ENCODE measurements around the gene GOSR2. TPM values are rescaled to one million over a fixed set of nuclear protein-coding genes. Genes with fewer than 3 reads are reported as not detected.

GOSR2 gene
- total RNA-seq, 1 experiment from 2014 or later: 28.7 TPM

DNA sequence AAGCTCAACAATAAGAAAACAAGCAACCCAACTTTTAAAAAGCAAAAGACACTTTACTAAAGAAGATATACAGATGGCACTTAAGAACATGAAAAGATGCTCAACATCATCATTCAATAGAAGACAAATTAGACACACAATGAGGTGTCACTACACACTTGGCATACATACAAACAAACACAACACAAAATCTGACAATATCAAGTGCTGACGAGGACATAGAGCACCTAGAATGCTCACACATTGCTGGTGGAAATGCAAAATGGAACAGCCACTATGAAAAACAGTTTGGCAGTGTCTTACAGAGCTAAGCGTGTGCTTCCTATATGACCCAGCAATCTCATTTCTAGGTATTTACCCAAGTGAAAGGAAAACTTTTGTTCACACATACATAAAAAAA, 37.2 kb downstream of the GOSR2 start:
- DNase-seq (ENCODE audit: low read depth): no peak

DNA sequence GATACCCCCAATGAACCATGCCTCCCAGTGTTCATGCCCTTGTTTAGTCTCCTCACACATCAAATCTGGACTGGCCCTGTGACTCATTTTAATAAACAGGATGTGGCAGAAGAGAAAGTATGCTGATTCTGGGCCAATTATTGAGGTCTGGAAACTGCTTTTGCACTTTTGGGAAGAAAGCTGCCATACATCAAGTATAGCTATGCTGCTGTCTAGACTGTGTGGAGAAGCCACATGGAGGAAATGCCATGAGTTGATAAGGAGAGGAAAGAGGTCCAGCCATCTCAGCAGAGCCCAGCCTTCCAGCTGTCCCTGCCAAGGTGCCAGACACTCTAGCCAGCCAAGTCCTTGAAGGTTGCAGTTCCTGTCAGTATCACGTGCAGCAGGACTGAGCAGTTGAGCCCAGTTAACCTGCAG, 39.4 kb downstream of the GOSR2 start:
- DNase-seq (ENCODE audit: low read depth): peak; percentile 38

DNA sequence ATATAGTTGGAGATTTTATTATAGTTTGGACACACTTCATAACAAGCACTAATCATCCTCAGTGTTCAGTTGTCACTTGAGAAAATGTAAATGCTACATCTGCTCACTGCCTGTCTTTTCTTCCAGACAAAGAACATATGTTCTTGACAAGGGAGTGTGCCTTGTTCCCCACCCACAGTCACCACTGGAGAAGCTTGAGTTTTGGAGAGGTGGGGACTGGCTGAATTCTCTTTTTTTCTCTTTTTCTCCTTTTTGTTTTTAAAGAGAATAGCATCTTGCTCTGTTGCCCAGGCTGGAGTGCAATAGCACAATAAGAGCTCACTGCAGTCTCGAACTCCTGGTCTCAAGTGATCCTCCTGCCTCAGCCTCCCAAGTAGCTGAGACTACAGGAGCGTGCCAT, 40.6 kb downstream of the GOSR2 start:
- DNase-seq (ENCODE audit: low read depth): no peak

DNA sequence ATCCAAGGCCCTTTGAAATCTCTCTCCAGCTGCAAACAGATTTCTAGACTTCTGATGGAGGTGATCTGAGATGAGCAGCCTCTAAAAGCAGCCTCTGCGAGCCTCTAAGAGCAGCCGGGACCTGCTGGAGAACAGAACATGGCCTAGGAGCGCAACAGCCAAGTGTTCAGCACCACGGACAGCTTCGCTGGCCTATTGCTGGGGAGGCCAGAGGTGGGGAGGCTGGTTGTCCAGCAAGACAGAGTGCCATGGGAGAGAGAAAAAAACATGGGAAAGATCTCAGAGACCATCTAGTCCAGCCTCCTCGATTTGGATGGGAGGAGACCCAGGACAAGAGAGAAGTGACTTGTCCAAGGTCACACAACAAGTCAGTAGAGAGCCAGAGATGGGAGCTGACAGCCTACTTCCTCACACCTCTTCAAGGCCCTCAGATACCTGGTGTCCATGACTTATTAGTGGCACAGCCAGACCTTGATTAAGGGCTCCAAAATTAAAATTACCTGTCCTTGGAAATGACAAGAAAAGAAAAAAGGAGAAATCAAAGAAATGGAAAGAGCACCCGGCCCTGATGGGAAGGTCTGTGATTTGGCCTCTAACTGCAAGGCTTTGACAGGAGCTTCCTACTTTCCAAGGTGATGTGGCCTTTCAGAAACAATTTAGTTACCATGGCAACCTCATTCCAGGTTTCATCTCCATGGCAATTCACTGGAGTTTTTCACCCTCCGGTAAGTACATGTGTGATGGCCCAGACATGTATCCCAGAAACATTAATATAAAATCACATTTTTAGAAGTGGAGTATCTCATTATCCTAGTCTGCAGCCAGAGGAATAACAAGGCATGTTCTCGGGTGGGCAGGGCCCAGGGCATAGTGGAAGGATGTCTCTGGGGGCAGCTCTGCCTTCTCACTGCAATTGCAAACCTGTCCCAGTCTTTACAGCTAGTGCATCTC, 41.6 kb downstream of the GOSR2 start:
- DNase-seq (ENCODE audit: low read depth): no peak

DNA sequence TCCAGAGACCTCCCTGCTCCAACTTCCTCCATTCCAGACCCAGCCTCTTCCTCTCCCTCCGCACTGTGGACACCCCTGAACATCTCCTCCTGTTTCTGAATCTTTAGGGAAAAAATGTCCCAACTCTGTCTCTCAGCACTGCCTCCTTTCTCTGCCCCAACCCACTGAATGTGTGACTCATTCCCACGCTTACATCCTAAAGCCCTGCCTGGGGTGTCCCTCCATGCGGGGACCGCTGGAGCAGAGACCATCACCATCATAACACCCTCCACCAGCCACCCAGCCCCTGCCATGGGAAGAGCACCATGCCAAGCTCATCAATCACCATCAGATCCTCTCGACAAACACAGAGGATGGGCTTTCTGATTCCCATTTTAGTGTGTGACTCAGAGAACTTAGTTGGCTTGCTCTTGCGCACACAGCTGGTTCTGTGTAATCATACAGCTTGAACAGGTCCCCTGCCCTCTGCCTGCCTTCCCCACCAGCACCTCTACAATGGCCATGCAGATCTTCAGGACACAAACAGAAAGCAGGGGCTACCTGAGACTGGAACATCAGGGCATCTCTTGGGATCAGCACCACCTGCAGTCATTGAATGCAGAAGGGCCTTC, 45.4 kb downstream of the GOSR2 start:
- DNase-seq (ENCODE audit: low read depth): no peak

DNA sequence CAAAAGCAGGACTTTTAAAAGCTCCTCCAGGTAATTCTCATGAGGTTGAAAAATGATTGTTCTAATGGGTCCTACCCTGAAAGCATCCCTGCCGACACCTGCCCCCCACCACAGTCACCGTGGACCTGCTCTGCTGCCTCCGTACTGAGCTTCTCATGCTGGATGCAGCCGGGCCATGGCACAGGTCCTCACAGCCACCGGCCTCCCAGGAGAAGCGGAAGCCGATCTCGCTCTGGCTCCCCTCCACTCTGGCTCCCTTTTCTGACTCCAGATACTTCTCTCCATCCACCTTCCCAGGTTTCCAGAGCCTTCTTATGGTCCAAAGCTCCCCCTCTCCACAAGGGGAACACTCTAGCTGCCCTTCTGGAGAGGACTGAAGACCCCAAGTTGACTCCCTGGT, 45.9 kb downstream of the GOSR2 start:
- DNase-seq (ENCODE audit: low read depth): no peak

DNA sequence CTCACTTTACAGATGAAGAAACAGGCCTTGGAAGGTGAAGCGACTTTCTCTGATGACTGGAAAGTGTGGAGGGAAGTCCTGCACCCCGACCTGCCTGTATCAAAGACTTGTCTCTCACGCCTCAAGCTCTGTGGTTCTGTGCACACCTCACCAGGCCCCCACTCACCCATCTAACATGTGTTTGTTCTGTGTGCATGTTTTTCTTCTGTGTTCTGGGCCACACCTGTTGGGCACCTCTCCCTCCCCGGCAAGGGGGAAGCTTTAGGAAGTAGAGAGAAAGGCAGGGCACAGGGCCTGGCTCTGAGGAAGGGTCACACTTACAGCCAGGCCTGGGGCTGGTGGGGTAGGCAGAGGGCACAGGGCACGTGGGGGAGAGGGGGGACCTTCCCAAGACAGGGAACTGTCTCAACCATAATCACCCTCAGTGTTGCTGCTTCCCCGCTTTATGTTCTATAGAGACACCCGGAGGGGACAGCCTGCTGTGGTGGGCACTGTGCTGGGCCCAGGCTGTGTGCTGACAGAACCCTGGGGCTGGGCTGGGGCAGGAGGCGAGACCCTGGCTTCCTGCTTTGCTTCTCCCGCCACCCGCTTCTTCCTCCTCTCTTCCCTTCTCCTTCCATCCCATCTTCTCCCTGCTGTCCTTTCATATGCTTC, 48.8 kb downstream of the GOSR2 start:
- no peak for DNase-seq (ENCODE audit: low read depth)

DNA sequence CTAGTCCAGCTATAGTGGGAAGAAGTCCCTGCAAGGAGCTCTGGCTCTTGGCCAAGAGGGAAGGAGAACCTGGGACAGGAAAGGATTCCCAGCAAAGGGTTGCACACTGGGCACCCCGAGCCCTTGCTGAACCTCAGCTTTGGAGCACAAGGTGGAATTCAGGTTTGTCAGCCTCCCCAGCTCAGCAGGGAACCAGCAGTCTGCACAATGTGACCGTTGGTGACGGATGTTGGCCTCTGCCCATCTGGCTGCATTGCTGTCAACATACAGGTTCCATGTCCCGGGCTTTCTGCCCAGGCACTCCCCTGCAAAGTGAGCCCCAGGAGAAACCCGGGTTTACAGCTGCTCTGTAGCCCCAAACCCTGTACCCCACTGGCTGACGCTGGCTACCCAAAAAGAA, 49.4 kb downstream of the GOSR2 start:
- no peak for DNase-seq (ENCODE audit: low read depth)

DNA sequence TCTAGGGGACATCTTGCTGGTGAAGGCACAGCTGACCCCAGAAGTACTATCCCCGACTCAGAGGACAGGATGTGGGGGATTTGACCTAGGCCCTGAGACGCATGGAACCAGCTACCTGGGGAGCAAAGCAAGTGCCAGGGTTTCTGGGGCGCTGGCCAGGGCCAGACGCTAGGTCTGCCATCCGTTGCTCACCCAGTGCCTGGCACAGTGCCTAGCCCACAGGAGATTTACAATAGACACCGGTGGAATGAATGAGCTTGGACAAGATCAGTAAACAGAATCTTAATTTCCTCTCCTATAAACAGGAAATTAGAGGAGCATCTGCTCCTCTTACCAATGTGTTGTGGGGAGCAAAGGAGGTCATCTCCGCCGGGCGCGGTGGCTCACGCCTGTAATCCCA, 51.1 kb downstream of the GOSR2 start:
- no peak for DNase-seq (ENCODE audit: low read depth)

DNA sequence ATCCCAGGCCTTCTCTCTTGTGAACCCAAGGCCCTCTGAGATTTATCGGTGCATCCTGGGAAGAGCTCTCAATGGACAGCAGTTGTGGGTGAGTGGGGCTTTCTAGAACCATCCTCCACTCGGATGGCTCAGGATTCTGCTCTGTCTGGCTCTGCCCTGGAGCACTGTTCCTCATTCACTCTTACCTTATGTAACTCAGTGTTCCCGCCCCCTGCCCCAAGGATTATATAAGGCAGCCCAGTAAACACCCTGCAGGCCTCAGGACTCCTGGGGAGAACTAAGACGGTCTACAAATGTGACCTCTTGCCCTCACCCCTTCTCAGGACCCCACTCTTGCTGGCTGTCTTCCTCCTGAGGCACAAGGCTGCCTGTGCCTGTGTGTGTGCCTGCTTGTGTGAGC, 52.3 kb downstream of the GOSR2 start:
- DNase-seq (ENCODE audit: low read depth): no peak

DNA sequence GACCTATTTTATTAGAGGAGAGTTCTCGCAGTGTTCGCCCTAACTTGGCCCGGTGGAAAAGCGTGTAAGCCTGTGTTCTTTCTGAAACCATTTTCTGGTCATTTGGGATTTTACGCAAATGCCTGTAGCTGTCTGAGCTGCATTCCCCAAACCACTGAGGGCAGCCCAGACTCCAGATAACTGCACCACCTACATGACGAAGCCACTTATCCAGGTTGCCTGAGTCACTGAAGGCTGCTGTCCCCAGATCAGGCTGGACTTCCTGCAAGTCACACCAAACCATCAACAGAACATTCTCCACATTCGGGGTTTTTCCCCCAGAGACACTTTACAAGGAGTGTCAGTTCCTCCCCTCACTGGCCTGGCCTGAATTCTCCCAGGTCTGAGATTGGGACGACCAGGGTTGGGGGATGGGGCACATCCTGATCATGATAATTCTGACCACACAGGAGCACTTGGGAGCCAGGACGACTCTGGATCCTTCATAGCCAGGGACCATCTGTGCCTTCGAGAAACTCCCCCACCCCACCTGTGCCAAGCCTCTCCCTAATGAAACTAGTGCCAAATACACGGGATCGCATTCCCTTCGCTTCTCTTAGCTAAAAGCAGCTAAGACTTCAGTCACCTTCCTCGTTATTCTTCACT, 53.8 kb downstream of the GOSR2 start:
- peak; percentile 25 for DNase-seq (ENCODE audit: low read depth)

DNA sequence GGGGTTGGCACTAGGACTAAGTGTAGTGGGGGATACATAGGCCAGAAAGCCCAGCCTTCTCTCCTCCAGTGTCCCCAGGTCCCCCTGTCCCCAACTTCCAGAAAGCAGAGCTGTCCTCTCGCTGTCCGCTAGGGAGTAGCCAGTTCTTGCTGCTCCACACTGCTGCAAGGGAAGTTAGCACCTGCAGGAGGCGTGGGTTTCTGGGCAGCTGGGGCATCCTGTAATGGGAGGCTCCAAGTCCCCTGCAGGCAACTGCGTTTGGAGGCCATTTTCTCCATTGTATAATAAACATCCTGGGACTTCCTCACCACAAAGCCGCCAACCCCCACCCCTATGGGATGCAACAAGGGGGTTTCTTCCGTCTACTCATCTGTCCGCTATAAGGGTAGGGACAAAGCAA, 54.4 kb downstream of the GOSR2 start:
- peak; percentile 24 for DNase-seq (ENCODE audit: low read depth)

DNA sequence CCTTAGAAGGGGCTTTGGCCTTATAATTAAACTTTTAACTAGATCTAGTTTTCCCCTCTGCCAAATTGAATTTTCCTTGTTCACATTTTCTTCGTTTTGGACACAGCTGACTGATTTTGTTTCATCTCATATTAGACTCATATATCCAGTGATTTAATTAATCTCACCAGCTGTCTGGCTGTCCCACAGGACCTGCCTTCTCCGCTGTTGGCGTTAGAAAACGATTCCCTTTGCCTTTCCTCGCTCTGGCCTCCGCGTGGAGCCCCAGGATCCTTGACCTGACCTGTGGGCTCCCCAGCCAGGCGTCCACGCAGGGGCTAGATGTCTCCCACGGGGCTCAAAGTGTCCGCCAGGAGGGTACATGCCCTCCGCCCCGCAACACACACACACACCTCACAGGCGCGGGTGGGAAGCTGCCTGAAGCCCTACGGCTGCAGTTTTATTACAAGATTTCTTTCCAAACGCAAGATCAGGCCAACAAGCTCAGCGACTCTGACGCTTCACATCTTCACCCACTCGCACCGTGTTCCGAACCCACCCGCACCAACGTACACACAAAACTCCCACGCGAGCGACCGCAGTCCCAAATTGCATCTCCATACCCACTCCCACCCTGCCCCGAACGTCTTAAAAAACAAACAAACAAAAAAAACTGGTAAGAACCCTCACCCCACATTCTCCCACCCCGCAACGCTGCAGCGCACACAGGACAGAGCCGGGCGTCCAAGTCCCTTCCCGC, 55.0 kb downstream of the GOSR2 start:
- DNase-seq (ENCODE audit: low read depth): no peak

DNA sequence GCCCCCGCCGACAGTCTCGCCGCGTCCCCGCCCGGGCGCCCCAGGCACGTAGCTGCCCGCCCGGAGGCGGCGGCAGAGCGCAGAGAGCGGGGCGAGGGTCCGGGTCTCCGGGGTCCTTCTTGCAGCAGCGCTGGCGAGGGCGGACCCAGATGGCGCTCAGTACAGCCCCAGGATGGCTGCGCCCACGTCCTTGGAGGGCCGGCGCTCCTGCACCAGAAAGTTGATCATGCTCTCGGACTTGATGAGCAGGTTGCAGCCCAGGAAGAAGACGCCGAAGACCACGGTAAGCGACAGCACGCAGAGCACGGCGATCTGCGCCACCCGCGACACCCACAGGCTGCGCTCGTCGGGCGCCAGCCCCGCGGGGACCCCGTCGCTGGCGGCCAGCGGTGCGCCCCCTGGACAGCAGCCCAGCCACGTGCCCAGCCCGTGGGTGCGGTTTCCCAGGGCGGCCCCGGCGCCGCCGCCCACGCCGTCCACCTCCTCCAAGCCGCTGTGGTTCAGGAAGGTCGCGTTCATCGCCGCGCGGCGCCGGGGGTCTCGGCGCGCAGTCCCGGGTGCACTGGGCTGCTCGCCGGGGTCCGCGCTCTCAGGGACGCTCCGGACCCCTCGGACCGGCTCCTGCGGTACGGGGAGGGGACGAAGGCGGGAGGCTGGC, 55.7 kb downstream of the GOSR2 start:
- DNase-seq (ENCODE audit: low read depth): no peak

DNA sequence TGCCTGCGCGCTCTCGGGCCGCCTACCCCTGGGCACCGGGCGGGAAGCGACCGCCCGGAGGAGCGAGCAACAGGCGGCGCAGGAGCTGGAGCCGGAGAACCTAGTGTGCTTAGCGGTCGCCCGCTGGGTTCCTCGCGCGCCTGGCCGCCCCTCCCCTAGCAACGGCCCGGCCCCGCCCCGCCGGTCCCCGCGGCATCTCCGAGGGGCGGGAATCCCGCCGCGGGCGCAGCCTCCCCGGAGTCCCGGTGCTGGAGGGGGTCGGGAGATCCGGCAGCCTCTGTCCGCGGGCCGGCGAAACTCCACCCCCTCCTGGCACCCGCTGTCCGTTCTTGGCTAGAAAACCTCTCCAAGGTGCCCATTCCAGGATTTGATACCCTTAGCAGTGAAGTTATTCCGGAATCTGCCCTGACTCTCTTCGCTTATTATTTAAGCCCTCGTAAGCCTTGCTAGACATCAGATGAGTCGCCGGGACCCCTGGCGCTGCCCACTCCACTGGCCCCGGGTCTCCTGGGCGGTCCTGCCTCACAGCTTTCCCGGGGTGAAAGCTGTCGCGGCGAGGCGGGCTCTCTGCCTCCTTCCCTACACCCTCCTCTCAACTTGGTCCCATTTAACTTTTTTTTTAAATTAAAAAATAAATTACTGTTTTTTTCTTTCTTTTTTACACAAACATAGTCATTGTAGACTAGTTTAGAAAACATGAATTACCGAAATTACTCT, 56.3 kb downstream of the GOSR2 start, which contains the start of gene RPRML:
Gene RPRML, minus strand, starts transcription at position 107 of the 717 bp plus-strand sequence. CDS start 246 bp downstream, outside the sequence.
- DNase-seq (ENCODE audit: low read depth): no peak

DNA sequence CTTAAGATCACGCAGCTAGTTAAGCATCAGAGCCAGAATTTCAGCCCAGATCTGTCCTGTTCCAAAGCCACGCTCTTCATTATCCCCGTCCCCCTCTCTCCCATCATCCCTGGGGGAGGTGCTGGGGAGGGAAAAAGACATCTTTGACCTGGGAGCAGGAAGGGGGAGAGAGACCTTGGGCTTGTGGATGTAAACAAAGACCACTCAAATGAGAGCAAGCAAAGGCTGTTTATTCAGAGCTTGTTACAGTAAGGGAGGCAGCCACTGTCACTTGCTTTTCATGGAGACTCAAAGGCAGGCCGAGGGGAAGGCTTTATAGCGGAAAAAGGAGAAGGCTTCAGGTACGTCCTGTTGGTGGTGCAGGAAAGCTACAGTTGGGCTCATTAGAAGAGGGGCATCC, 59.6 kb downstream of the GOSR2 start:
- no peak for DNase-seq (ENCODE audit: low read depth)

DNA sequence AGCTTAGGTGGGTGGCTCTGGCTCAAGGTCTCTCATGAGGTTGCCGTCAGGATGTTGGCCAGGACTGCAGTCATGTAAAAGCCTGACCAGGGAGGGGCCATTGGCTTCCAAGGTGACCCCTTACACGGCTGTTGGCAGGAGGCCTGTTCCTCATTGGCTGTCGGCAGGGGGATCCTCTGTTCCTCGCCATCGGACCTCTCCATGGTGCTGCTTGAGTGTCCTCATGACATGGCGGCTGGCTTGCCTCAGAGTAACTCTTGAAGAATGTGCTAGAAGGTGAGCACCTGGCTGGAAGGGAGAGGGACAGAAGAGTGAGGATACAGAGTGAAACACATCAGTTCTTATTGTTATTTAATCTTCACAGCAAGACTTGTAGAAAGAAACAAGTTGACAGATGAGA, 60.8 kb downstream of the GOSR2 start:
- no peak for DNase-seq (ENCODE audit: low read depth)

DNA sequence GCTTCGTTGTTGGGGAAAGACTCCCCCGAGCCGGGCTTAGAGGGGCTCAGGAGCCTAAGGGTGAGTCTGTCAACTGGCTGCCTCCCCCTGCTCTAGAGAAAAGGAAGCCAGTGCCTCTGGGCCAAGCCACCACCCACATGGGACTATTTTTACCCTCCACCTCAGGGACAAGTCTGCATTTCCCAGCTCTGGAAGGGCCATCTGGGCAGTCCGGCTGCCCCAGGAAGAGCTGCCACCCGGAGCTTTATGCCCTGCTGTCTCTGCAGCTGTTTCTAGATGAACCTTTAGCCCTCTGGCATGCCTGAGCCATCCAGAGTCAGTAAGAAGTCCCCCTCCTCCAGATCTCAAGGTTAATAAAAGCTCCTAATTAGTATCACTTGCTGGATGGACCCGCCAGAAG, 61.4 kb downstream of the GOSR2 start:
- DNase-seq (ENCODE audit: low read depth): no peak

DNA sequence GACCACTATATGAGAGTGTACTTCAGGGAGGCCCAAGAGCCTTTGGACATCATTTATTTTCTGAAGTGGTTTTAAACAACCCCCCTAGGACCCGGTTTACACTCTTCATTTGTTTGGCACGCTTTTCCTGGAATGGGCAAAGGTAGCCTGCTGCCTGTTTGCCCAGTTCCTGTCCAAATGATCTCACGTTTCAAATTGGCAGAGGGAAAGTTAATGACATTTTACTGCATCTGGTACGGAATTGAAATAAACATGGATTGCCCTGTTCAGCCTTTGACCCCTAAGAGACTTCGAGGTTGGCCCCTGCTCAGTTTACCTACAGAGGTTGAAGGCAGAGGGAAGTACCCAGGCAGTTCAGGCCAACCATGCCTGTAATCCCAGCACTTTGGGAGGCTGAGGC, 61.9 kb downstream of the GOSR2 start:
- no peak for DNase-seq (ENCODE audit: low read depth)

DNA sequence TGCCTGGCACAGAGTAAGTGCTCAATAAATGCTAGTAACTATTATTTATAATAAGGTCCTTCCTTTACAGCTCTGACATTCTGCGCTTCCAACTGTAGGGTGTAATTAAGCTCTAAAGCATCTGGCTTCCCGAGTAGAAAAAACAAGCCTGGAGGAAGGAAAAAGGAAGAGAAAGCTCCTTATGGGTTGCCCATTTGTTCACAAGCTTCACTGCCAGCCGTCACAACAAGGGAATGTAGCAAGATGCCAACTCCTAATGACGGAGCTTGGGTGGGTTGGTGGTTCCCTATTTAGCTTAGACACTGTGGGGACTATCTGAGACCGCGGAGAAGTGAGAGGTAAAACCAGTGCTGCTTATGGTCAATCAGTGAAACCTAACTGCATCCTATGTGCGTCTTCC, 63.4 kb downstream of the GOSR2 start:
- no peak for DNase-seq (ENCODE audit: low read depth)

All from LHCN-M2 (cell line).